ENCODE measurements around the gene CACNA1F. TPM values are rescaled to one million over a fixed set of nuclear protein-coding genes. Genes with fewer than 3 reads are reported as not detected.
A peak's percentile ranks its signal among the peaks of the same experiment; 100 is the strongest.

The CACNA1F gene
- total and polyA plus RNA-seq, 9 of the 15 experiments (the other 6 are each of a cell fraction or from before 2014, with no cell fraction given) = under 0.01 to 0.41 (median 0.03) TPM; not detected in 3

DNA sequence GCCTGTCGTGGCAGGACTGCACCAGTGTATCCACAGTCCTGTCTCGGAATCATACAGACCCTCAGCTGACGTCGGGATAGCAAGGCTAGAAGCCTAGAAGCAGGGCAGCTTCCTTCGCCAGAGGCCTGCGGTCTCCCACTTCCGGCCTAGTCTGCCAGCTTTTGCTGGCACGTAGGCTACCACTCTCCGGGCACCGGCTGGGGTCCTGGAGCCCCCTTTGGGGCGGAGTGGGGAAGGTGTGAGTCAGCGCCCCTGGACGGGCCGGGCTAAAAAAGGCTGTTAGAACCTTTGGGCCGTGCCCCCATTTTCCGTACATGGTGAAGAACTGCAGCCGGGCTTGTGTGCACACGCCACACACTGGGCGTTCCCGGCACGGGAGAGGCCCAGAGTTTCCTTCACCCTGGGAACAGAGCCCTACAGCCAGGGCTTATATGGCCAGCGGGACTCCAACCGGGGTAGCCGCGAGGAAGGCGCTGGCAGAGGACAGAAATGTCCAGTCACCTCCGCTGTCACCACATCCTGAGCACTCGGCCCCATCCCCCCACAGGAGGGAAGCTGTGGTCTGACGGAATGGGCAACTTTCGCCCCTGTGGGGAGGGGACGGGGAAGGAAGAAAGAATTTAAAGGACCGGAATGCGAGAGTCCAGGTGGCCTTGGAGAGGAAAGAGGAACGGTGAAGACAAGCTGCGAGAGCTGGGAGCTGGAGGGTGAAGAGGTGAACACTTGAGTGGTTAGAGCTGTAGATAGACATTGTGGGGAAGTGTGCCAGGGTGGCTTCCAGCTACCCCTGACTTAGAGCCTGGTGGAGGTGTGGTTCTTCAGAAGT, 66.0 kb downstream of the CACNA1F start (continued):
- TF ChIP-seq ETV5 (CRISPR knock-in tag; IDR thresholded peaks at IDR 0.05; ENCODE audit: low read depth) (peak; percentile 96), ZKSCAN8 (CRISPR knock-in tag; IDR thresholded peaks at IDR 0.05) (no peak; the same call in 1 of the 2 replicates), DEAF1 (CRISPR knock-in tag; IDR thresholded peaks at IDR 0.05) (no peak), HDAC1 (IDR thresholded peaks at IDR 0.05) (peak in 1 of 2 experiments; percentile 45; a peak in 1 of 4 replicates), ZBTB49 (CRISPR knock-in tag; IDR thresholded peaks at IDR 0.05; ENCODE audit: borderline replicate concordance) (no peak), TAF7 (tag; IDR thresholded peaks at IDR 0.05) (no peak), GATAD2A (IDR thresholded peaks at IDR 0.05) (peak; percentile 60; the same call in 1 of the 2 replicates), ETV1 (tag; conservative IDR thresholded peaks at IDR 0.05; ENCODE audit: low read depth) (peak; percentile 99), ZBTB7A (IDR thresholded peaks at IDR 0.05; ENCODE audit: borderline replicate concordance, control insufficient read depth, low read depth, low read length) (0 out of 2 replicates have a peak, but pooled peaks have one; percentile 58), HMG20B (CRISPR knock-in tag; IDR thresholded peaks at IDR 0.05) (no peak), TRIM24 (IDR thresholded peaks at IDR 0.05) (peak; percentile 27 to 70; a peak in 2 of 4 replicates), MTF1 (CRISPR knock-in tag; IDR thresholded peaks at IDR 0.05; ENCODE audit: borderline replicate concordance) (0 out of 2 replicates have a peak, but pooled peaks have one; percentile 30), MBD2 (IDR thresholded peaks at IDR 0.05; ENCODE audit: borderline replicate concordance, low read depth) (no peak), RNF219 (CRISPR knock-in tag; IDR thresholded peaks at IDR 0.05) (no peak), ZFP36 (IDR thresholded peaks at IDR 0.05; ENCODE audit: low read depth, low read length, partially characterized antibody) (no peak), MAFK (IDR thresholded peaks at IDR 0.05; ENCODE audit: low read length) (no peak; the same call in 1 of the 2 replicates), ZNF584 (CRISPR knock-in tag; IDR thresholded peaks at IDR 0.05; ENCODE audit: low read depth) (peak; percentile 42; the same call in 1 of the 2 replicates)
- TF ChIP-seq, protein P1, sequence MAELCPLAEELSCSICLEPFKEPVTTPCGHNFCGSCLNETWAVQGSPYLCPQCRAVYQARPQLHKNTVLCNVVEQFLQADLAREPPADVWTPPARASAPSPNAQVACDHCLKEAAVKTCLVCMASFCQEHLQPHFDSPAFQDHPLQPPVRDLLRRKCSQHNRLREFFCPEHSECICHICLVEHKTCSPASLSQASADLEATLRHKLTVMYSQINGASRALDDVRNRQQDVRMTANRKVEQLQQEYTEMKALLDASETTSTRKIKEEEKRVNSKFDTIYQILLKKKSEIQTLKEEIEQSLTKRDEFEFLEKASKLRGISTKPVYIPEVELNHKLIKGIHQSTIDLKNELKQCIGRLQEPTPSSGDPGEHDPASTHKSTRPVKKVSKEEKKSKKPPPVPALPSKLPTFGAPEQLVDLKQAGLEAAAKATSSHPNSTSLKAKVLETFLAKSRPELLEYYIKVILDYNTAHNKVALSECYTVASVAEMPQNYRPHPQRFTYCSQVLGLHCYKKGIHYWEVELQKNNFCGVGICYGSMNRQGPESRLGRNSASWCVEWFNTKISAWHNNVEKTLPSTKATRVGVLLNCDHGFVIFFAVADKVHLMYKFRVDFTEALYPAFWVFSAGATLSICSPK (IDR thresholded peaks at IDR 0.05; ENCODE audit: borderline replicate concordance) = no peak
